Epithelial cell of esophagus (primary cell): Measurements from ENCODE around the gene KRT75.
A peak's percentile ranks its signal among the peaks of the same experiment; 100 is the strongest.
"Not testable (repeated sequence)": the region's sequence is repeated elsewhere in the genome, so short reads cannot be mapped to it uniquely, and the experiment has no call there.

Source experiments
- DNase-seq: peaks from one replicate; pipeline ENCODE4 v3.0.0; 2010; ENCODE audit warnings: low read depth
- H3K4me3 ChIP-seq: 2 replicates; pipeline ENCODE4 v1.5.1; 2011; ENCODE audit warnings: mild to moderate bottlenecking, low read length, control low read depth
- CTCF ChIP-seq: IDR thresholded peaks from 2 replicates; pipeline ENCODE4 v1.5.1; 2011; ENCODE audit warnings: low read depth, mild to moderate bottlenecking, low read length, control low read depth, inconsistent platforms; ENCODE audit not compliant: insufficient read depth; ENCODE audit errors: missing control alignments

KRT75 gene

GRCh38 chr12:52417740-52418139 lies 16.4 kb downstream of the KRT75 start:
- no peak for DNase-seq
- TF ChIP-seq CTCF: no peak
- no peak overlapping the region for H3K4me3 ChIP-seq

- TF ChIP-seq CTCF: no peak
- no peak for DNase-seq
These were observed 17.4 kb downstream of the KRT75 start for GRCh38 chr12:52416795-52417194.

GRCh38 chr12:52415870-52416750 lies 18.1 kb downstream of the KRT75 start:
- TF ChIP-seq CTCF: no peak
- DNase-seq: peak; percentile 96
- no peak overlapping the region for H3K4me3 ChIP-seq

More at GRCh38 chr12:52416795-52417194, 17.4 kb downstream of the KRT75 start:
- no peak overlapping the region for H3K4me3 ChIP-seq

GRCh38 chr12:52414936-52415335 lies 19.2 kb downstream of the KRT75 start:
- DNase-seq: no peak
- no peak overlapping the region for H3K4me3 ChIP-seq
- TF ChIP-seq CTCF: no peak

- TF ChIP-seq CTCF: no peak
- H3K4me3 ChIP-seq: no peak overlapping the region
- no peak for DNase-seq
These were observed 20.3 kb downstream of the KRT75 start for GRCh38 chr12:52413782-52414345.

- no peak overlapping the region for H3K4me3 ChIP-seq
- DNase-seq: peak; percentile 44
- TF ChIP-seq CTCF: no peak
These were observed 21.0 kb downstream of the KRT75 start for GRCh38 chr12:52413202-52413601.

- no peak for DNase-seq
- TF ChIP-seq CTCF: no peak
These were observed 22.4 kb downstream of the KRT75 start for GRCh38 chr12:52411815-52412214.

GRCh38 chr12:52410589-52411248 lies 23.5 kb downstream of the KRT75 start:
- DNase-seq, H3K4me3 ChIP-seq: not testable (repeated sequence)

More at GRCh38 chr12:52411815-52412214, 22.4 kb downstream of the KRT75 start:
- H3K4me3 ChIP-seq: no peak overlapping the region
